GM18861 (cell line): ENCODE measurements around the gene GALNTL6.
A peak's percentile ranks its signal among the peaks of the same experiment; 100 is the strongest.

ENCODE experiments used
- ATAC-seq: cut with Tn5 transposase; IDR thresholded peaks from one replicate; pipeline ENCODE4 v1.9.1; 2021; ENCODE audit not compliant: unreplicated experiment

Gene GALNTL6

DNA sequence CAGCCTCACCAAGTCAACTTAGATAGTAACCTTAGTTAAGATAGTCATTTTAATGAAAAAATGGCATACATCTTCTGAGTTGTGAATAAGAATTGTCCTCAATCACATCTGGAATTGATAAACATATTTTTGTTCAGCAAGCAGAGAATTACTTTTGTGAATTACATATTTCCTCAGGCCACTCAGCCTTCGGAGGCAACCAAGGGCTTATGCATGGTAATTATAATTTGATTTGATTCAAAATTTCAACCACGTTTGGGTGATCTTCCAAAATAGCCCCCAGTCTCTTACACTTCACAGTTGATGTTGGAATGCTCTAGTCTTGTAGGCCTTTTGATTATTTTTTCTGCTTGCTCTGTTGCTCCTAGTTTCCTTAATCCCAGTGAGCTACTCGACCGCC, 63.4 kb downstream of the GALNTL6 start:
- no peak for ATAC-seq

DNA sequence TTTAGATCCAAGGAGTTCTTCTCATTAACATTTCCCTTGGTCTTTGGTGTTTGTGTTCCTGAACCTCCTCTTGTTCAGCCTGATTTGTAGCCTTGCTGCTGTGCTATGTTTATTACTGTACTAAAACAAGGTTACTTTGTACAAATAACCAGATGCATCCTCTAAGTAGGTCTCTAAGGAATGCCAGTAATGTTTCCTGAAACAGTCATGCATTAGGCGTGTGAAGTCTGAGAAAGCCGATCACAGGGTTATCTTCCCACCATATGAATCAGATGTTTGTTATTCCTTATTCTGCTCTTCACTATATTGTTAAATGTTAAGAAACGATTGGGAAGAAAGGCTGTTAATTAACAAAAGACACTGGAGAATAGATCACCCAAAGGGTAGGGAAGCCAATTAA, 66.9 kb downstream of the GALNTL6 start:
- ATAC-seq: no peak

DNA sequence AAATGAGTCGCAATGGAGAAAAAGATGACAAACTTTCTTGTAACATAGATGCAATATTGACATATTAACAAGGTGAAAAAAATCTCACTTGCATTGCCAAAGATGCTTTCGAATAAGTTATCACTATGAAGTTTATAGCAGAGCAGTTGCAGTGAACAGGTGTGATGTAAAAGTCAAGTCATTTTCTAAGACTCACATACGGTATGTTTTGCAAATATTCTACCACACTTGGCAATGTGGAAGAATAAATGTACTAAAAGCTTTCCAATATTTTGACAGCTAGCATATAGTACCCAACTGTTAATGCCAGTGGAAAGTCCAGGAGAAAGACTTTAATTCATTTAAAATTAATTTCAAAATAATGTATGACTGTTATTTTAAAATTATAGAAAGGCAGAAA, 76.5 kb downstream of the GALNTL6 start:
- no peak for ATAC-seq

DNA sequence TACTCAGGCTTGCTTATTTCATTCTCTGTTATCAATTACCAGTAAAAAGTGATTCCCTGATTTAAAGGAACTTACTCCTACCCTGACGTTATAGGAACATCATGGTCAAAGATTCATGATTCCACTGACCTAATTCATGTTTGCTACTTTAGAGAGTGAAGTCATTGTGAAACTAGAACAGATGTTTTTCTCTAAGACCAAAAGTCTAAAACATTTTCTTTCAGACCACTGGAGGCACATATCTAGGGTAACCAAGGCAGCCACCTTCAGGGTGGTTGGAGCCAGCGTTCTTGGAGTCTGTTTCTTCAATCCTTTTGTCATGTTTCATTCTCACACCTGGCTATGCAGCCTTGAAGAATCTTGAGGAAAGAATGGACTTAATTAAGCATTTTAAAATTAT, 77.8 kb downstream of the GALNTL6 start:
- peak; percentile 90 for ATAC-seq

DNA sequence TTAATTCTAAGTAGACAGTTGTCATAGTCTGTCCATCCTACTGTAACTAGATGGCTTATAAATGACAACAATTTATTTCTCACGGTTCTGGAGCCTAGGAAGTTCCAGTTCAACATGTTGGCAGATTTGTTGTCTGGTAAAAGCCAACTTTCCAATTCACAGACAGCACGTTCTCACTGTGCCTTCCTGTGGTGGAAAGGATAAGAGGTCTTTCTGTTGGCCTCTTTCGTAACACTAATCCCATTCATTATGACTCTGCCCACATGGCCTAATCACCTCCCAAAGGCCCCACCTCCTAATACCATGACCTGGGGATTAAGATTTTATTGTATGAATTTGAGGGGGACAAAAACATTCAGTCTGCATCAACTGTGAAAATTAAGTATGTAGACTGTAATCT, 83.2 kb downstream of the GALNTL6 start:
- no peak for ATAC-seq

DNA sequence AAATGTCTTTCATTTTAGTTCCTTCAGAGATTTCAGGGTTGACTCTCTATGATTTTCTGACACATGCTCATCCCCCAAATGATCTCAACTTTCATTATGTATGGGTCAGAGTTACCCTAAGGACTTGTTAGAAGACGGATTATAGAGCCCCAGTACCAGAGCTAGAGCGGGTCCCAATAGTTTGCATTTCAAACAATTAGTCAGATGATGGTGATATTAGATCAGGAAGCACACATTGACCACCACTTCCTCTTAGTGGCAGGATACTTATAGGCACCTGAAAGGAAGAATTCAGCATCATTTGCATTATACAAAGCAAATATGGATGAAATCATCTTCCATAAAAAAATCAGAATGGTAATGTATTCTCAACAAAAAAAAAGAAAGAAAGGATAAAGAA, 106.1 kb downstream of the GALNTL6 start:
- no peak for ATAC-seq

DNA sequence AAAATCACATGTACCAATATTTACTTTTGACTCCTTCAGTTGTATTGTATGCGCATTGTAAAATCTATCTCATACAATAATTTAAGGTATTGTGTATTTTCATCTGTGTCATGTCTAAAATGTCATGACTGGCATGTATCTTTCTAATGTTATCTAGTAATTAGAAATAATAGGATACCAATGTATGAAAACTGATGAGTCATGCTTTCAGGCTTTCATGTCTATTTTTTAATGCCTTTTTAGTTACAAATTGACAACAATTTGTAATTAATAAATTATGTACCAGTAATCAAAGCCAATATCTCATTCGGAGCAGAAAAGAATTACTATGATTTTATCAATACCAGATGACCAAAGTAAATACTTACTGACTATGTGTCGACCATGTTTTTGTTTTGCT, 107.7 kb downstream of the GALNTL6 start:
- no peak for ATAC-seq

DNA sequence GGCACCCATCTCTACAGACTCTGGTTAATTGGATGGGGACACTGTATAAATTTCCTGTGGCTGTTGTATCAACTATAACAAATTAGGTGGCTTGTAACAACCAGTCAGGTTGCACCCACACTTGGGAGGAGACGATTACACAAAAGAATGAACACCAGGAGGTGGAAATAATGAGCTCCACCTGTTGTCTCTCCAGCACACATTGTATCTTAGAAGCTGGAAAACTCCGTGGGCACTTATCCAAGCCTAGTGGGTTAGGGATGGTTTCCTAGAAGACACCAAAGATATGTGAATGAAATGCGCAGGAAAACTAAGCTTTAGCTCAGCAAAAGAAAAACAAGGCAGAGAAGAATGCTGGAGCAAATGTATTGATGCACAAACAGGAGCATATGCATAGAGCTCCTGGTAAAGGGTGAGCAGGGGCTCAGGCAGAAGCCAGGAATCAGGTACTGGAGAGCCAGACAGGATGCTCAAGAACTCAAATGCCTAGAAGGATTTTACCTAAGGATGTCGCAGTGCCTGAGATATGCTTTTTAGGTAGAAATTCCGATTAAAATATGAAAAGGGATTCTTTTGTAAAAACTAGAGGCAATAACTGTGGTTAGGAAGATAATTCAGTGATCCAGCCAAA, 111.7 kb downstream of the GALNTL6 start:
- no peak for ATAC-seq

DNA sequence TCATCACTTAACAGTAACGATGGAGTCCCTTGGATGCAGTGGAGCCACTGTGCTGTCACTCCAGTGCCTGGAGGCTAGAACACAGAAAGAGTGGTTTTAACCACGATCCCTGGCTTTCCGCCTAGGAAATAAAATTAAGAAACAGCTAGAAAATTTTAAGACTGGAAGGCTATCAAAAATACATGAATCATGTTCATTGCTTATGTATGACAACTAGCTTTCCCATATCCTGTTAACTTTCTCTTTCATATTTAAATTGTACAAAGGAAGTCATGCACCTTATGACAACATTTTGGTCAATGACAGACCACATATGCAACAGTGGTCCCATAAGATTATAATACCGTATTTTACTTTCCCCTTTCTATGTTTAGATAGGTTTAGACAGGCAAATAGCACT, 115.1 kb downstream of the GALNTL6 start:
- no peak for ATAC-seq

DNA sequence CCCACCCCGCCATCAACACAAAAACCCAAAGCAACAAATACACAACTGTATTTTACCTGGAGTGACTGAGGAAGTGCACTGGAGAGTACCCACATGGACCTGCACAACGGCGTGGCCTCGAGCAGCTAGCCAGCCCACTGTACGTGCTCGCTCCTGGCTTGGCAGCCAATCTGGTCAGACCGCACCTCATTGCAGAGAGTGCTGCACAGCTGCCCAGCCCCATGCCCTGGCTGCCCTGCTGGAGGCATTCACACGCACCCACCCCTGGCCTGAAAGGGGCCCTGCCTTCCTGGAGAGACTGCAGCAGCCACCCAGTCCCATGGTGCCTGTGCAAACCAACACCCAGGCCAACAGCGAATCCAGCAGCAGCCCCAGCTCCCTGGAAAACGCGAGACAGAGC, 116.3 kb downstream of the GALNTL6 start:
- no peak for ATAC-seq

DNA sequence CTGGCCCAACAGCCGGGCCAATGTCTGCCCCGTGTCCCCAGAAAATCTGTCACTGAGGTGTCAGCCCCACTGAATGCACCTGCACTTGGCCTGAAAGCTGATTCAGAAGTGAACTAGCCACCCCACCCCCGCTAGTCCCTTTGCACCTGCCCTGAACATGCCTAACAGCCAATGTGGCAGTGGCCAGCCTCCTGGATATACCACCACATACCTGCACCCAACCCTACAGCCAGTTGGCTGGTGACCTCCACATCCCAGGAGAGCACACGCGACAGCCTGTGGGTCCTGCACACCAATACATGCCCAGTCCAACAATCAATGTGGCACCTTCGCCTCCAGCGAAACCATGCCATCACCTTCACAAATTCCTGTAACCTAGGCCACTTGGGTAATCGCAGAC, 116.7 kb downstream of the GALNTL6 start:
- no peak for ATAC-seq

DNA sequence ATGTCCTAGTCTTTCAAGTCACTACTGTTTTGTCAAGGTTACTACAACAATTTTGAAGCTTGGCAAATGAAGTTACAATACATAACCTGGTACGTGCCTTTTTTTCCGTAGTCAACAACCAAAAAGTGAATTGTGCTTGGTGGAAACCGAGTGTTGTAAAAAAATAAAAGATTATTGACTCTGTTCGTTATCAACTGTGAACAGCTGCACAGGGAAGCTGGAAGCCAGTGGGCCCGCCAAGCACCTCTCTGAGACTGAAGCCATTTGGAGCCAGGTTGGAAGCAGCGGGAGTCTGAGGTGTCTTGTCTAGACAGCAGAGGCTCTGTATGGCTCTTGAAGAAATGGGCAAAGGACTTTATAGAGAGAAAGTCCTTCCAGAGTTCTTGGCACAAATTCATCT, 119.0 kb downstream of the GALNTL6 start:
- no peak for ATAC-seq

DNA sequence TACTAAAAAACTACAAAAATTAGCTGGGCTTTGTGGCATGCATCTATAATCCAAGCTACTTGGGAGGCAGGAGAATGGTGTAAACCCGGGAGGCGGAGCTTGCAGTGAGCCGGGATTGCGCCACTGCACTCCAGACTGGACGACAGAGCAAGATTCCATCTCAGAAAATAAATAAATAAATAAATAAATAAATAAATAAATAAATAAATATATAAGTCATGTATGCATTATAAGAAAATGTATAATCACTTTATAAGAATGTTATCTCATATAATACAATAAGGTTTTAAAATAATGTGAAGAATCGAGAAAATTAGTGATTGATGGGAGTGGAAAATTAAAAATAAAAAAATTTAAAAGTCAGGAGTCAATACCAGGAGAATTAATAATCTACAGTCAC, 127.5 kb downstream of the GALNTL6 start:
- ATAC-seq: no peak

DNA sequence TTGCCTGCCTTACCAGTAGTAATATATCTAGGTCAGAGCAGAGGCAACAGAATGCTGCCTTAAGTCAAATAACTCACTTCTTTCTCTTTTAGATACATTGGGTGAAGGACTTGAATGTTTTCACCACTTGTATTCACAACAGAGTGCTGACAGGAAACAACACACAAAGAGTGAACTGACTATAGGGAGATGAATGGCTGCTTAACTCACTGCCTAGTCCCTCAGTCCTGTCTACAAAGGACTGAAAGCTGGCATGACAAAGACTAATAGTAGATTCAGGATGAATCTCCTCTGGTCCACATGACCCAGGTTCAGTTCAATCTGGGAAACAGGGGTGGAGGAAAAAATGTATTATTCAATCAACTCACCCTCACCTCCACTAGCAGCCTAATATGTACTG, 134.2 kb downstream of the GALNTL6 start:
- ATAC-seq: no peak

DNA sequence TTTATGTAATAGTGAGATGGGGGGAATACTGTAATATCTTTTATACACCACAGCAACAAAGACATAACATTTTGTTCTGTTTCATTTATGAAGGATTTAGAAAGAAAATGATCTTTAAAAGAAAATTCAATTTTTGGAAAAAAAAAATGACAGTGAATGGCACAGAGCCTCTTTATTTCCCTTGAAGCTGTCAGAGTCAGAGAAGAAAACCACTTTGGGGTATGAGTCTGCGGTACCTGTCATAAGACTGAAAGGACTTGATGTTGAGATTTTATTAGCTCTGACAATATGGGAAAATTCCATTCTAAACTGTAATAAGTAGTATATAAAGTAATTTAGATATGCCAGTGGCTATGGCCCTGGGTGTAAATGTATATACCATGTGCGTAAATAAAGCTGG, 134.8 kb downstream of the GALNTL6 start:
- no peak for ATAC-seq

DNA sequence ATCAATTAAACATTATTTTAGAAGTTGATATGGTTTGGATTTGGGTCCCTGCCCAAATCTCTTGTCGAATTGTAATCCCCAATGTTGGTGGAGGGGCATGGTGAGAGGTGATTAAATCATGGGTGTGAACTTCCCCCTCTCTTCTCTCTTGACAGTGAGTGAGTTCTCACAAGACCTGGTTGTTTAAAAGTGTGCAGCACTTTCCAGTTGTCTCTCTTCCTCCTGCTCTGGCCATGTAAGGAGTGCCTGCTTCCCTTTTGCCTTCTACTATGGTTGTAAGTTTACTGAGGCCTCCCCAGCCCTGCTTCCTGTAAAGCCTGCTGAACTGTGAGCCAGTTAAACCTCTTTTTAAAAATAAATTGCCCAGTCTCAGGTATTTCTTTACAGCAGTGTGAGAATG, 141.4 kb downstream of the GALNTL6 start:
- ATAC-seq: no peak

DNA sequence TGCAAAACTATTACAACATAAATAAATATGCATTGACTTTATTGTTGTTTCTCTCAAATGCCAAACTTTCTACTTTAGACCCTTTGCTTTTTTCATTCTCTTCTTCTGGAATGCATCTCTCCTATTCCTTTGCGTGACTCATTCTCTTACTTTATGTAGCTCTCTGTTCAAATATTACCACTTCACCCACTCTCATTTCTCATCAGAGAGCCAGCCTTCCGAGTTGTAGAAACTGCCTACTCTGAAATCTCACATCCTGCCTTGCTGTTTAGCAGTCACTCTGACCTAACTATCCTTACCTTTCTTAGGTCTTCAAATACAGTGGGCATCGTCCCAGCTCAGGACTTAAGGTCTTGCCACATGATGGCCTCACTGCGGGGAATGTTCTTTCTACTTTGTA, 143.5 kb downstream of the GALNTL6 start:
- no peak for ATAC-seq

DNA sequence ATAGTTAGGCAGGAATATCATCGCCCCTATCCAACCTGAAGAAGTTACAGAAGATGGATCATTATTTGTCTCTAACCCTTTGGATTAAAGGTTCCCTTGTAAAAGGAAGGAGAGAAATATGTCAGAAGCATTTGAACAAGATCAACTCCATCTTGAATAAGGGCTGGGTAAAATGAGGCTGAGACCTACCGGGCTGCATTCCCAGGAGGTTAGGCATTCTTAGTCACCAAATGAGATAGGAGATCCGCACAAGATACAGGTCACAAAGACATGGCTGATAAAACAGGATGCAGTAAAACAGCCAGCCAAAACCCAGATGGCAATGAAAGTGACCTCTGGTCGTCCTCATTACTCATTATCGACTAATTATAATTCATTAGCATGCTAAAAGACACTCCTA, 148.9 kb downstream of the GALNTL6 start:
- no peak for ATAC-seq

DNA sequence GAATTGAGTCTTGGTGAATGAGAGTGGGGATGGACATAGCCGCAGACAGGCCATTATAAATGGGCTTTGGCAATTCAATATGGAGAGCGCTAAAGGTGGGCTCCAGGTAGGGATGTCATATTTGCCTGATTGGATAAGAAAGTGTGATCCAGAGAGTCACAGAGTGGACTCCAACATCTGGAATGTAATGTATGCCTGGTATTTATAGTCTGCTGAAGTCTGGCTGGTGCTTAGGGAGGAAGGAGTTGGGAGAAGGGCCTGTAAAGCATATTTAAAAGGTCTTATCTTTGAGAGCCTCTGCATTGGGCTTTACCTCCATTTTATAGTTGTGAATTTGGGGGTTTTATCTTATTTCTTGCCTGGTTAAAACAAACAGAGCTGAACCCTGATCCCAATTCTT, 153.2 kb downstream of the GALNTL6 start:
- ATAC-seq: no peak

DNA sequence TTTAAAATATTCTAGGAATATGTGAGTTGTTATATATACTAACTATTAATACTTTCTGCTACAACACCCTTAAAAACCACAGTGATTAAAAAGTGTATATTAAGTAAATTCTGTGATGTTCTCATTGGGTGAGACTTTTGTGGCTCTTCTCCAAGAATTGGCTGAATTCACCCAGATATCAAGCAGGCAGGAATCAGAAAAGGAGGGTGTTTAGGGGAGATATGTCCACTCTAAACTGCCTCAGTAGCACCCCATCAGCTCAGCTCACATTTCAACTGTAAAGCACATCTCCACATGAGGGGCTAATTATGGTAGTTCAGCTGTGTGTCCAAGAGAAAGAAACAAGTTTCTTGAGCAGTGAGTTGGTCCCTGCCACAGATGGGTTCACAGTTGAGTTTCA, 165.0 kb downstream of the GALNTL6 start:
- no peak for ATAC-seq

DNA sequence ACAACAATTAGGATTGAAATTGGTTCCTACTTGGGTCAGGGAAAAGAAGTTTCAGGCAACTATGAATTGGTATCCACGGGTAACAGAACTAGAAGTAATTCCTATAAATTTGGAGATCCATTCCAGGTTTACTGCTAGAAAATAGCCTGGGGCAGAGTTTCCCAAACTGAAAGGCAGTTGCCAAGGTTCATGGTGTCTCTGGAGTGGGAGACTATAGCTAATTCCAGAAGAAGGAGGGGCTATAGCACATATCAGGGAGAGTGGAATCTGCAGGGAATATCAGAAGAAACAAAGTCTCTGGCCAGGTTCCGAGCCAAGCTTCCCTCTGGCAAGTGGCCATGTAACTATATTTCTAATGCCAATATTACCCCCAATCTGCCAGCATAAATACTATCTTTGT, 166.3 kb downstream of the GALNTL6 start:
- ATAC-seq: no peak

DNA sequence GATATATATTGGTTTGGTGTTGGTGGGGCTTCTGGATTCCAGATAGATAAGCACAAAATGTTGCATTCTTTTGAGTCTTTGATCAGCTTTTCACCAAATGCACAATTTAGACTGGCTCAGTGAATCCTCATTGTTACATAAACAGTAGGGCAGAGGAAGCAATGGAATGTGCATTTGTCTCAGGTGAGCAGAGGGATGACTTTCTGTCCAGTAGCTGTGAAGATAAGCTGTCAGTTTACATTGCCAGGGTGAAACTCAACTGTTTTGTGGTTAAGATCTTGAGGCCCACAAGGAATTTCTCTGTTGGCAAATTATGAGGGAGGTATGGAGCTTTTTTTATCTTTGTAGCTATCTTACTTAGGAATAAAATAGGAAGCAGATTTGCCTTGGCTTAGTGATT, 168.0 kb downstream of the GALNTL6 start:
- no peak for ATAC-seq

DNA sequence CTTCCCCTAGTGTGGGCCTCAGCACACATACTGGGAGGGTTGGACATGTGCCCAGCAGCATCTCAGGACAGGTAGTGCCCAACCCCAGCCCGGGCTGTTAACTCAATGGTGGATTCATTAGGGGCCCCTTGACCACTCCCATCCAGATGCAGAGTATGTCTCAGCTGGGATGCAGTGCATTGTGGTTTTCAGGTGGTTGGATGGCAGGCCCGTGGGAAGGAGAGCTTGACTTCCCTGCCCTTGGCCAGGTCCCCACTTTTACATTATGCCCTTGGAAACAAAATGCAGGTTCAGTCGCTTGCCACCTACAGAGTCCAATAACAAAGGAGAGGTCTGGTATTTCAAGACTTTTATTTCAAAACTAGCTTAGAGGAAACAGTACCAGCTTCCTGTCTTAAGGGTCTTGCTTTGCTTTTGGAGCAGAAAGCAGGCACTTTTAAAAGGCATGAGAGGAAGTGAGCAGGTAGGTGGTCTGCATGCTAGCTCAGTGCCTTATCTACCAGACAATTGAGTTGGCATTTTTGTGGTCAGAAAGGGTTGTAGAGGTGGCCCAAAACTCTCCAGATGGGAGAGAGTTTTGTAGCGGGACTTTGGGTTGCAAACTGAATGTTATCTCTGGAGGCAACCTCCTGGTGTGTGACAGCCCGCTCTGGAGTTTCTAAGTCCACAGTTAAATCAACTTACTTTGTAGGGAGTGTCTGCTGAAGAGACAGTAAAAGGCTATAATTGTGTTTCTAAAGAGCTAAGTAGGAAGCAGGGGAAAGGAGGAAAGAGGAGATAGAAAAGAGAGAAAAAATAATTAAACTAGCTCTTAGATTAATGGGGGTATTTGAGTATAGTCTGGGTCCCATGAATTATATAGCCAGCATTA, 171.0 kb downstream of the GALNTL6 start:
- no peak for ATAC-seq
